Motor neuron (in vitro differentiated cells): ENCODE results near the gene CAMK2N1. TPM values are rescaled to one million over a fixed set of nuclear protein-coding genes. Genes with fewer than 3 reads are reported as not detected.
"Not testable (repeated sequence)": the region's sequence is repeated elsewhere in the genome, so short reads cannot be mapped to it uniquely, and the experiment has no call there.

Experiments used
- ATAC-seq, 8 experiments: fragments of 200-7000 bp; cut with Tn5 transposase; replicated peaks in 6 of 8; 2 replicates each; pipeline ENCODE4 v1.8.0; 2021; ENCODE audit warnings: mild to moderate bottlenecking in 8 of 8, moderate library complexity in 8 of 8
- H3K27ac ChIP-seq, 2 donors: fragments of 250-450 bp; sonication (Bioruptor Pico); 2 replicates each; pipeline ENCODE4 v1.9.0; 2021; ENCODE audit warnings: antibody characterized with exemption in 2 of 2, mild to moderate bottlenecking in 2 of 2, moderate library complexity in 1 of 2
- H3K4me1 ChIP-seq, 2 donors: fragments of 250-450 bp; sonication (Bioruptor Pico); replicated peaks in 1 of 2; 2 replicates each; pipeline ENCODE4 v1.6.1; 2021; ENCODE audit warnings: antibody characterized with exemption in 2 of 2, mild to moderate bottlenecking in 2 of 2, moderate library complexity in 1 of 2
- H3K4me3 ChIP-seq, 5 donors: fragments of 250-450 bp; sonication (Bioruptor Pico); 2 replicates each; pipeline ENCODE4 v1.9.0; 2021; ENCODE audit warnings: antibody characterized with exemption in 5 of 5, mild to moderate bottlenecking in 5 of 5, moderate library complexity in 4 of 5
- WGBS, 10 experiments: fragments of 450-650 bp; shearing (Covaris generic); methylation state at CpG; one replicate each; pipeline ENCODE4 v1.0.0; 2022; 5-methylcytosine and 5-hydroxymethylcytosine counted together
- in situ Hi-C, 9 experiments: fragments of 400-800 bp; cut with MboI; loops; one replicate each; pipeline ENCODE4 v1.15.0; 2021; ENCODE audit warnings: low sequenced_read_pairs in 9 of 9, low pct_unique_long_range_greater_than_20kb in 2 of 9; ENCODE audit not compliant: unreplicated experiment in 9 of 9
- total RNA-seq, 8 experiments: library from RNA; unstranded; fragments of 300-600 nt; gene quantifications; 2 replicates each; pipeline versions ENCODE4 v1.2.3 to v1.2.4, GENCODE V29; 2022

The CAMK2N1 gene
- total RNA-seq = 100 to 1,000 TPM in 1 of 8 experiments, 10 to 100 TPM in 6, 1 to 10 TPM in 1; 2.9 to 120 (median 61.0) TPM

GRCh38 chr1:20485527-20486456 lies at the start of gene CAMK2N1:
Gene CAMK2N1 (minus strand): TSS chr1:20486210. CDS start chr1:20485379, 831 bp downstream.
- in situ Hi-C loops = loop anchor here in 6 of 9 experiments (25.0 kb wide), 5 partner anchors 123 to 573 kb away; partner anchors contain the start of gene PLA2G2E (in 2 of the 6)

GRCh38 chr1:20534659-20535417 lies 48.8 kb upstream of the CAMK2N1 start:
- ATAC-seq = no peak
- H3K27ac ChIP-seq = no peak overlapping the region
- peaks cover 5 to 6% of the 10 kb centered on the region in 2 donors for H3K4me1 ChIP-seq
- in situ Hi-C loops = loop anchor here in 3 of 9 experiments (25.0 kb wide), 2 partner anchors 102 to 652 kb away; partner anchors contain the start of genes EIF4G3 (in 2 of the 3) and PINK1 (in 1 of the 3)
- 36 to 69% (median 57%) methylated on average over 4 to 12 of the region's 12 CpGs for WGBS, 10 experiments
- H3K4me3 ChIP-seq = no peak overlapping the region

More at GRCh38 chr1:20485527-20486456, at the start of gene CAMK2N1:
- Histone ChIP-seq H3K4me3 (peak within 1 kb of the TSS; percentile 70 to 94 (median 93)), H3K4me1 (peaks cover 24 to 28% of the 10 kb centered on the region in 2 donors), H3K27ac (peak within 1 kb of the TSS; percentile 94)
- peak; percentile 61 to 72 (median 66) for ATAC-seq
- WGBS, 10 experiments = 0% methylated on average over 2 of the region's 104 CpGs; no CpG with 5 or more reads in 9 of the 10 experiments

GRCh38 chr1:20533635-20534034 lies 47.6 kb upstream of the CAMK2N1 start:
- in situ Hi-C loops = loop anchor here in 3 of 9 experiments (25.0 kb wide), 2 partner anchors 104 to 654 kb away; partner anchors contain the start of genes EIF4G3 (in 2 of the 3) and PINK1 (in 1 of the 3)
- 0 to 37% (median 20%) methylated on average over 1 to 4 of the region's 4 CpGs; no CpG with 5 or more reads in 3 of the 10 experiments for WGBS, 10 experiments

GRCh38 chr1:20530901-20531300 lies 44.9 kb upstream of the CAMK2N1 start:
- ATAC-seq = peak in 6 of 8 experiments; percentile 36 to 95 (median 66)
- in situ Hi-C loops = loop anchor here in 3 of 9 experiments (25.0 kb wide), 2 partner anchors 106 to 656 kb away; partner anchors contain the start of genes EIF4G3 (in 2 of the 3) and PINK1 (in 1 of the 3)
- WGBS, 10 experiments = 0 to 88% (median 49%) methylated on average over 1 to 6 of the region's 6 CpGs; no CpG with 5 or more reads in 3 of the 10 experiments
- Histone ChIP-seq H3K4me1 (peaks cover 5 to 6% of the 10 kb centered on the region in 2 donors), H3K27ac (no peak overlapping the region), H3K4me3 (no peak overlapping the region)

More at GRCh38 chr1:20533635-20534034, 47.6 kb upstream of the CAMK2N1 start:
- Histone ChIP-seq H3K4me3 (no peak overlapping the region), H3K4me1 (peaks cover 5 to 6% of the 10 kb centered on the region in 2 donors), H3K27ac (no peak overlapping the region)
- no peak for ATAC-seq

GRCh38 chr1:20530306-20530705 lies 44.3 kb upstream of the CAMK2N1 start:
- 37 to 80% (median 50%) methylated on average over 1 to 8 of the region's 8 CpGs; no CpG with 5 or more reads in 1 of the 10 experiments for WGBS, 10 experiments
- Histone ChIP-seq H3K27ac (no peak overlapping the region), H3K4me3 (no peak overlapping the region), H3K4me1 (peaks cover 5 to 6% of the 10 kb centered on the region in 2 donors)
- in situ Hi-C loops = loop anchor here in 3 of 9 experiments (25.0 kb wide), 2 partner anchors 107 to 657 kb away; partner anchors contain the start of genes EIF4G3 (in 2 of the 3) and PINK1 (in 1 of the 3)
- peak in 5 of 8 experiments; percentile 29 to 57 (median 35) for ATAC-seq

GRCh38 chr1:20528221-20528620 lies 42.2 kb upstream of the CAMK2N1 start:
- Histone ChIP-seq H3K4me1 (peaks cover 5 to 6% of the 10 kb centered on the region in 2 donors), H3K27ac (no peak overlapping the region), H3K4me3 (no peak overlapping the region)
- no peak for ATAC-seq
- 44 to 92% (median 53%) methylated on average over 1 to 7 of the region's 7 CpGs; no CpG with 5 or more reads in 2 of the 10 experiments for WGBS, 10 experiments
- in situ Hi-C loops = loop anchor here in 7 of 9 experiments (5.0 to 25.0 kb wide), 5 partner anchors 107 to 659 kb away; partner anchors contain the start of genes PINK1 (in 3 of the 7) and EIF4G3 (in 2 of the 7)

- WGBS, 10 experiments = 0 to 100% (median 84%) methylated on average over 1 to 6 of the region's 6 CpGs
- Histone ChIP-seq H3K27ac (no peak overlapping the region), H3K4me3 (no peak overlapping the region), H3K4me1 (peaks cover 5 to 6% of the 10 kb centered on the region in 2 donors)
- in situ Hi-C loops = loop anchor here in 7 of 9 experiments (5.0 to 25.0 kb wide), 5 partner anchors 109 to 661 kb away; partner anchors contain the start of genes PINK1 (in 3 of the 7) and EIF4G3 (in 2 of the 7)
- ATAC-seq = no peak
These were observed 40.3 kb upstream of the CAMK2N1 start for GRCh38 chr1:20526267-20526666.

- Histone ChIP-seq H3K4me1 (no peaks in the 10 kb centered on the region), H3K4me3 (no peak overlapping the region), H3K27ac (no peak overlapping the region)
- in situ Hi-C loops = loop anchor here in 4 of 9 experiments (10.0 to 25.0 kb wide), 3 partner anchors 113 to 123 kb away; partner anchors contain the start of gene PINK1 (in 3 of the 4)
- WGBS, 10 experiments = 0 to 23% (median 5%) methylated on average over 1 to 15 of the region's 17 CpGs
- ATAC-seq = peak; percentile 45 to 80 (median 70)
These were observed 36.2 kb upstream of the CAMK2N1 start for GRCh38 chr1:20521960-20522861.

- WGBS, 10 experiments = 14 to 100% (median 59%) methylated on average over 1 to 7 of the region's 7 CpGs
- not testable (repeated sequence) for H3K27ac ChIP-seq
- in situ Hi-C loops = loop anchor here in 4 of 9 experiments (10.0 to 25.0 kb wide), 3 partner anchors 115 to 125 kb away; partner anchors contain the start of gene PINK1 (in 3 of the 4)
These were observed 33.7 kb upstream of the CAMK2N1 start for GRCh38 chr1:20519609-20520262.

GRCh38 chr1:20511518-20512428 lies 25.8 kb upstream of the CAMK2N1 start:
- Histone ChIP-seq H3K4me1 (peaks cover 19 to 26% of the 10 kb centered on the region in 2 donors), H3K4me3 (no peak overlapping the region), H3K27ac (peak overlapping the region in 1 of 2 donors; percentile 33)
- in situ Hi-C loops = loop anchor here in 1 of 9 experiments (25.0 kb wide), 1 partner anchor 126 kb away; the partner anchor contains the start of gene PINK1
- peak in 7 of 8 experiments; percentile 13 to 82 (median 60) for ATAC-seq
- 0 to 78% (median 8%) methylated on average over 1 to 6 of the region's 6 CpGs; no CpG with 5 or more reads in 1 of the 10 experiments for WGBS, 10 experiments

More at GRCh38 chr1:20519609-20520262, 33.7 kb upstream of the CAMK2N1 start:
- not testable (repeated sequence) for ATAC-seq, H3K4me1 ChIP-seq, H3K4me3 ChIP-seq
